Karpas-422 (cell line): ENCODE measurements around the gene CD63. TPM values are rescaled to one million over a fixed set of nuclear protein-coding genes. Genes with fewer than 3 reads are reported as not detected.

Experiments used
- DNase-seq: peaks from one replicate; pipeline ENCODE4 v3.0.0-alpha.2; 2015
- H2AFZ ChIP-seq: fragments of 200-600 bp; sonication (generic); 2 replicates; pipeline ENCODE4 v1.6.1; 2014; ENCODE audit warnings: antibody characterized with exemption, low read length, mixed read lengths
- H3K27ac ChIP-seq: fragments of 200-600 bp; sonication (generic); 2 replicates; pipeline ENCODE4 v1.5.1; 2014; ENCODE audit warnings: mild to moderate bottlenecking, low read length, moderate library complexity
- H3K27me3 ChIP-seq: fragments of 200-600 bp; sonication (generic); 2 replicates; pipeline ENCODE4 v1.6.1; 2014; ENCODE audit warnings: low read length, mixed read lengths
- H3K36me3 ChIP-seq: fragments of 200-600 bp; sonication (generic); 2 replicates; pipeline ENCODE4 v1.6.1; 2014; ENCODE audit warnings: low read length, mixed read lengths; ENCODE audit not compliant: insufficient read depth
- H3K4me1 ChIP-seq: fragments of 200-600 bp; sonication (generic); 2 replicates; pipeline ENCODE4 v1.6.1; 2014; ENCODE audit warnings: mild to moderate bottlenecking, low read length, mixed read lengths
- H3K4me2 ChIP-seq: fragments of 200-600 bp; sonication (generic); 2 replicates; pipeline ENCODE4 v1.6.1; 2014; ENCODE audit warnings: low read length, low read depth, mild to moderate bottlenecking; ENCODE audit not compliant: poor library complexity, severe bottlenecking
- H3K4me3 ChIP-seq: fragments of 200-600 bp; sonication (generic); 2 replicates; pipeline ENCODE4 v1.5.1; 2014; ENCODE audit warnings: mild to moderate bottlenecking, antibody characterized with exemption, low read length, mixed read lengths
- H3K79me2 ChIP-seq: fragments of 200-600 bp; sonication (generic); 2 replicates; pipeline ENCODE4 v1.6.1; 2014; ENCODE audit warnings: mild to moderate bottlenecking, low read length, mixed read lengths
- H3K9ac ChIP-seq: fragments of 200-600 bp; sonication (generic); 2 replicates; pipeline ENCODE4 v1.6.0; 2014; ENCODE audit warnings: low read length
- H3K9me2 ChIP-seq: fragments of 200-600 bp; sonication (generic), shearing (Covaris generic); replicated peaks from 2 replicates; pipeline ENCODE4 v1.6.0; 2014; ENCODE audit warnings: mild to moderate bottlenecking, low read length, moderate library complexity; ENCODE audit not compliant: insufficient read depth
- H3K9me3 ChIP-seq: fragments of 300-700, 200-600 bp; sonication (generic); 2 replicates; pipeline ENCODE4 v1.6.1; 2014; ENCODE audit warnings: low read length, mixed read lengths
- H4K20me1 ChIP-seq: fragments of 200-600 bp; sonication (generic); 2 replicates; pipeline ENCODE4 v1.6.1; 2014; ENCODE audit warnings: mild to moderate bottlenecking, antibody characterized with exemption, low read length, low read depth; ENCODE audit not compliant: insufficient read depth
- total RNA-seq: library from RNA; depleted of rRNA; stranded (reverse); fragments of >200 nt; shearing (Covaris generic); gene quantifications from 2 replicates; pipeline ENCODE4 v1.2.3, GENCODE V29; 2014; ENCODE audit warnings: low replicate concordance

The CD63 gene
- total RNA-seq, 1 experiment from 2014 or later, result 150 TPM

DNA sequence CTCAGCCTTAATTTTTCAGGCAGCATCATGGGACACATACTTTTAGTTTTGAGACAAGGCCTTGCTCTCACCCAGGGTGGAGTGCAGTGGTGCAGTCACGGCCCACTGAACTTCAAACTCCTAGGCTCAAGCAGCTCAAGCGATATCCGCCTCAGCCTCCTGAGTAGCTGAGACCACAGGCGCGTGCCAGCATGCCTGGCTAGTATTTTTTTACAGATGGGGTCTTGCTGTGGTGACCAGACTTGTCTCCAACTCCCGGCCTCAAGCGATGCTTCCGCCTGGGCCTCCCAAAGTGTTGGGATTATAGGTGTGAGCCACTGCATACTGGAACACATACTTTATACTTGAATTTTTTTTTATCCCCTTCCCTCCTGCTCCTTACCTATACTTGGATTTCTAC lies 5.9 kb downstream of the CD63 start:
- H3K36me3 ChIP-seq, result no peaks in the 10 kb centered on the region
- H3K9me2 ChIP-seq, result no peaks in the 10 kb centered on the region
- H3K27me3 ChIP-seq, result no peaks in the 10 kb centered on the region
- no peaks in the 10 kb centered on the region for H4K20me1 ChIP-seq
- no peaks in the 10 kb centered on the region for H3K9me3 ChIP-seq
- no peak for DNase-seq
- H3K4me3 ChIP-seq, result no peak overlapping the region
- H3K9ac ChIP-seq, result no peak overlapping the region
- H3K79me2 ChIP-seq, result peaks cover 19% of the 10 kb centered on the region
- no peak overlapping the region for H3K27ac ChIP-seq
- peaks cover 38% of the 10 kb centered on the region for H3K4me1 ChIP-seq
- H2AFZ ChIP-seq, result no peak overlapping the region
- no peak overlapping the region for H3K4me2 ChIP-seq

GRCh38 chr12:55721601-55722213 lies 7.1 kb downstream of the CD63 start:
- Histone ChIP-seq H3K4me2 (no peak overlapping the region), H3K9me3 (no peaks in the 10 kb centered on the region), H3K9ac (no peak overlapping the region), H3K36me3 (no peaks in the 10 kb centered on the region), H4K20me1 (no peaks in the 10 kb centered on the region), H3K4me3 (no peak overlapping the region), H3K27me3 (no peaks in the 10 kb centered on the region), H3K9me2 (no peaks in the 10 kb centered on the region), H3K79me2 (peaks cover 22% of the 10 kb centered on the region), H3K4me1 (peaks cover 40% of the 10 kb centered on the region), H2AFZ (no peak overlapping the region), H3K27ac (no peak overlapping the region)
- DNase-seq, result no peak

DNA sequence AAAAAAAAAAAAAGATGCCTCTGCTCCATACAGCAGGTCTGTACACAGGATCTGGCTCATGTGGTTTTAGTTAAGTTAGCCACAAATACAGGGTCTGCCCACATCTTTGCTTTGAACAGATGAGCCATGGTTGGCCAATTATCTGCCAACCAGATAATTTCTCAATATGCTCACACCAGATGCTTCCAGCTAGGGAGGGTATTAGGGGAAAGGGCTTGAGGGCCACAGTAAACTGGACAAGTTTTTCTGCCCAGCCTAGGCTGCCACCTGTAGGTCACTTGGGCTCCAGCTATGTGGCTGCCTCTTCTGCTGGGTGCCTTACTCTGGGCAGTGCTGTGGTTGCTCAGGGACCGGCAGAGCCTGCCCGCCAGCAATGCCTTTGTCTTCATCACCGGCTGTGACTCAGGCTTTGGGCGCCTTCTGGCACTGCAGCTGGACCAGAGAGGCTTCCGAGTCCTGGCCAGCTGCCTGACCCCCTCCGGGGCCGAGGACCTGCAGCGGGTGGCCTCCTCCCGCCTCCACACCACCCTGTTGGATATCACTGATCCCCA lies 7.8 kb downstream of the CD63 start:
- H2AFZ ChIP-seq, result no peak overlapping the region
- H3K27me3 ChIP-seq, result no peaks in the 10 kb centered on the region
- no peak overlapping the region for H3K27ac ChIP-seq
- no peak overlapping the region for H3K4me3 ChIP-seq
- no peaks in the 10 kb centered on the region for H3K9me3 ChIP-seq
- DNase-seq, result no peak
- no peaks in the 10 kb centered on the region for H3K9me2 ChIP-seq
- peaks cover 25% of the 10 kb centered on the region for H3K79me2 ChIP-seq
- no peak overlapping the region for H3K9ac ChIP-seq
- H3K36me3 ChIP-seq, result no peaks in the 10 kb centered on the region
- peaks cover 39% of the 10 kb centered on the region for H3K4me1 ChIP-seq
- H4K20me1 ChIP-seq, result no peaks in the 10 kb centered on the region
- no peak overlapping the region for H3K4me2 ChIP-seq

DNA sequence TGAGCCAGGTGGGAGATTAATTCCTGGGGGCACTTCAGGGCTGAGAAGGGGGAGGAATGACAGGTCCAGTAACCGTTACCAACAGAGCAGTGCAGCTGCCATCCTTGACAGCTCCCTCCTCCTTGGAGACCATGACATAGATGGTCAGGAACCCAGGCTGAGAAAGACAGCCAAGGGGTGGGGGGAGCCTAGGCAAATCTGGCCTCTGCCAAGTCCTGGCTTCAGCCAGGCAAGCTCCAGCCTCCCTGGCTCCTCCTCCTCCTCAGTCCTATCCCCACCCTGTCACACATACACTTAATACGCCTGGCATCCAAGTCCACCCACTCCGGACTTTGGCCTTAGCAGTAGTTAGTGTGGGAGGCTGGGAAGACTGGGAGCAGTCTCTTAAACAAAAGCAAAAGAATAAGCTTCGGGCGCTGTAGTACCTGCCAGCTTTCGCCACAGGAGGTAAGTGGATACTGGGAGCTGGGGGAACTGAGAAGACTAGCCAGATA lies 8.7 kb downstream of the CD63 start, which contains the start of gene RDH5:
Gene RDH5, plus strand, starts transcription at position 323 of the 494 bp plus-strand sequence. CDS start 792 bp downstream, outside the sequence.
- Histone ChIP-seq H4K20me1 (no peaks in the 10 kb centered on the region), H3K4me3 (no peak within 1 kb of the TSS), H3K9me2 (no peaks in the 10 kb centered on the region), H3K36me3 (no peaks in the 10 kb centered on the region), H2AFZ (no peak within 1 kb of the TSS), H3K9ac (no peak within 1 kb of the TSS; the same call in 1 of the 2 replicates), H3K79me2 (peaks cover 25% of the 10 kb centered on the region), H3K4me2 (no peak within 1 kb of the TSS), H3K9me3 (no peaks in the 10 kb centered on the region), H3K27ac (peak within 1 kb of the TSS; percentile 71; the same call in 1 of the 2 replicates), H3K4me1 (peaks cover 39% of the 10 kb centered on the region), H3K27me3 (no peaks in the 10 kb centered on the region)
- no peak for DNase-seq

DNA sequence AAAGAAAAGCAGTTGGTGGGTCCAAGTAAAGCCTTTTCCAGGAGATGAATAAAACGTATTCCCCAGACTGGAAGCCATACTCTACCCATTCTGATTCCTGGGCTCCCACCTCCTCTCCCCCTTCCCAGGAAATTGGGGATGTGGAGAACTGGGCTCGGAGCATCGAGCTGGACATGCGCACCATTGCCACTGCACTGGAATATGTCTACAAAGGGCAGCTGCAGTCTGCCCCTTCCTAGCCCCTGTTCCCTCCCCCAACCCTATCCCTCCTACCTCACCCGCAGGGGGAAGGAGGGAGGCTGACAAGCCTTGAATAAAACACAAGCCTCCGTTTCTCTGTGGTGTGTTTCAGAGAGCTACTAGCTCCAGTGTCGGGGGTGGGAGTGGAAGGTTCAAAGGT lies 9.4 kb downstream of the CD63 start:
- peaks cover 25% of the 10 kb centered on the region for H3K79me2 ChIP-seq
- no peaks in the 10 kb centered on the region for H3K36me3 ChIP-seq
- no peak for DNase-seq
- H3K4me3 ChIP-seq, result no peak overlapping the region
- no peaks in the 10 kb centered on the region for H4K20me1 ChIP-seq
- H3K9ac ChIP-seq, result no peak overlapping the region
- H3K4me1 ChIP-seq, result peaks cover 34% of the 10 kb centered on the region
- H3K27ac ChIP-seq, result peak overlapping the region; percentile 71; the same call in 1 of the 2 replicates
- H3K27me3 ChIP-seq, result no peaks in the 10 kb centered on the region
- no peak overlapping the region for H2AFZ ChIP-seq
- H3K9me2 ChIP-seq, result no peaks in the 10 kb centered on the region
- H3K9me3 ChIP-seq, result no peaks in the 10 kb centered on the region
- peak overlapping the region; percentile 95 for H3K4me2 ChIP-seq

GRCh38 chr12:55718624-55719275 lies 10.1 kb downstream of the CD63 start:
- peaks cover 34% of the 10 kb centered on the region for H3K4me1 ChIP-seq
- no peaks in the 10 kb centered on the region for H3K27me3 ChIP-seq
- no peaks in the 10 kb centered on the region for H3K36me3 ChIP-seq
- H3K9me3 ChIP-seq, result no peaks in the 10 kb centered on the region
- peak overlapping the region; percentile 71 for H3K27ac ChIP-seq
- no peak for DNase-seq
- H3K9ac ChIP-seq, result peak overlapping the region; percentile 84; the same call in 1 of the 2 replicates
- peak overlapping the region; percentile 95 for H3K4me2 ChIP-seq
- no peaks in the 10 kb centered on the region for H4K20me1 ChIP-seq
- H3K9me2 ChIP-seq, result no peaks in the 10 kb centered on the region
- H3K4me3 ChIP-seq, result peak overlapping the region; percentile 74; the same call in 1 of the 2 replicates
- H3K79me2 ChIP-seq, result peaks cover 25% of the 10 kb centered on the region
- no peak overlapping the region for H2AFZ ChIP-seq

GRCh38 chr12:55718015-55718414 lies 10.8 kb downstream of the CD63 start:
- H2AFZ ChIP-seq, result no peak overlapping the region
- peak overlapping the region; percentile 74; the same call in 1 of the 2 replicates for H3K4me3 ChIP-seq
- no peaks in the 10 kb centered on the region for H3K9me2 ChIP-seq
- H3K4me2 ChIP-seq, result peak overlapping the region; percentile 95
- H3K79me2 ChIP-seq, result peaks cover 25% of the 10 kb centered on the region
- peaks cover 34% of the 10 kb centered on the region for H3K4me1 ChIP-seq
- no peak overlapping the region for H3K27ac ChIP-seq
- H3K27me3 ChIP-seq, result no peaks in the 10 kb centered on the region
- DNase-seq, result no peak
- no peaks in the 10 kb centered on the region for H3K36me3 ChIP-seq
- H3K9me3 ChIP-seq, result no peaks in the 10 kb centered on the region
- H4K20me1 ChIP-seq, result no peaks in the 10 kb centered on the region
- H3K9ac ChIP-seq, result peak overlapping the region; percentile 84
